Stimulated activated CD4-positive, alpha-beta T cell treated with anti-CD3 and anti-CD28 coated beads, Interleukin-4, amount 100 ng/mL, for 48 hours (primary cell): ENCODE measurements around the gene SLC12A7.

ENCODE experiments used
- DNase-seq, 2 donors: peaks; one replicate each; pipeline ENCODE4 v3.0.0-alpha.2; 2020; ENCODE audit warnings: low read depth in 2 of 2

The SLC12A7 gene

DNA sequence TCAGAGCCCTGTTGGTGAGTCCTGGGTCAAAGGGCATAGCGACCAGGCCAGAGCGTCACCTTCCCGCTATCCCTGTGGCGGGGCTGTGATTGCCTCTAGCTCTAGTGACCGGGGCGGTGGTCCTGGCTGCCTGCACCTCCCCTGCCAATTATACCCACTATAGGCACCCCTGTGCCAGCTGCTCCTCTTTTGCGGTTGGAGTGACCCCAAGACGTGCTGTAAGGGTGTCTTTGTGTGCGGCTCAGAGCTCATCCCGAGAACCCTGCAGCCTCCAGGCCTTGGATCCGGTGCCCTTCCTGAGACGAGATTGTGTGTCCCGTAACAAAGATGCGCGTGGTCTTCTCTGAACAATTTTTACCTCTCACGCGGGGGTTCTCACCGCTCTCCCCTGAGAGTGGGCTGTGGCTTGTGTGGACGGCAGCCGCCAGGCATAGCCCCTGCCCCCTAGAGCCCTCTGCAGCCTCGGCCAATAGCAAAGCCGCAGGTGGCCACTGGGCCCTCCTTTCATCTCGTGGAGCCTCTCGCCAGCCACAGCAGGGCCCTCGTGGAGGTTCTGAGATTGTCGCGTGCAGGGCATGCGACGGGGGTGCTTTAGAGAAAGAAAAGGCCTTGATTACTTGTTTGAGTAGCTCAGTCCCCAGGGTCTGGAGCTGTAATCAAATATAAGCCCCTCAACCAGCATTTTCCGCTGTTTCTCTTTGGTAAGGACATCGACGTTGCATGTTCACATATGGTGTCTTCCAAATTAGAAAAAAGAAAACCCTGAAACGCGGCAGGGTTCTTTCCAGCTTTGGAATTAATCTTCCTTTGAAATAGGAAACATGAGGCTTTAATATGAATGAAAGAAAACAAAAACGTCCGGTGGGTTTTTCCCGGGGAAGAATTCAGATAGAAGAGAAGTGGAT is 92.6 kb downstream of the SLC12A7 start:
- no peak for DNase-seq

DNA sequence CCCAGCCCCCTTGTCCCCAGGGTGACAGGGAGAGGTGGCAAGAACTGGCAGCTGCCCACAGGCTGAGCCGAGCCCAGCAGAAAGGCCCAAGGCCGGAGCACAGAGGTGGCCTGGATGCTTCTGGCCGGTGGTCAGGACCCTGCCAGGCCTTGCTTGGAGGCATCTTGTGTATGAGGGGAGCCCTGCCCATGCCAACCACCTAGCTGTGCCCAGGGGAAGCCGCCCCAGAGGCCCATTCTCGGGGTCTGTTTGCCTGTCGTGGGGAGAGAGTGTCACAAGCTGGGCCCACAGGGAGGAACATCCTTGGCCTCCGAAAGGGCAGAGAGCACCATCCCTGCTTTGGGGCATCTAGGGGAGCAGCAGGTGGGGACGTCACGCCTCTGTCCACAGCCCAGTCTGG is 93.3 kb downstream of the SLC12A7 start:
- no peak for DNase-seq

DNA sequence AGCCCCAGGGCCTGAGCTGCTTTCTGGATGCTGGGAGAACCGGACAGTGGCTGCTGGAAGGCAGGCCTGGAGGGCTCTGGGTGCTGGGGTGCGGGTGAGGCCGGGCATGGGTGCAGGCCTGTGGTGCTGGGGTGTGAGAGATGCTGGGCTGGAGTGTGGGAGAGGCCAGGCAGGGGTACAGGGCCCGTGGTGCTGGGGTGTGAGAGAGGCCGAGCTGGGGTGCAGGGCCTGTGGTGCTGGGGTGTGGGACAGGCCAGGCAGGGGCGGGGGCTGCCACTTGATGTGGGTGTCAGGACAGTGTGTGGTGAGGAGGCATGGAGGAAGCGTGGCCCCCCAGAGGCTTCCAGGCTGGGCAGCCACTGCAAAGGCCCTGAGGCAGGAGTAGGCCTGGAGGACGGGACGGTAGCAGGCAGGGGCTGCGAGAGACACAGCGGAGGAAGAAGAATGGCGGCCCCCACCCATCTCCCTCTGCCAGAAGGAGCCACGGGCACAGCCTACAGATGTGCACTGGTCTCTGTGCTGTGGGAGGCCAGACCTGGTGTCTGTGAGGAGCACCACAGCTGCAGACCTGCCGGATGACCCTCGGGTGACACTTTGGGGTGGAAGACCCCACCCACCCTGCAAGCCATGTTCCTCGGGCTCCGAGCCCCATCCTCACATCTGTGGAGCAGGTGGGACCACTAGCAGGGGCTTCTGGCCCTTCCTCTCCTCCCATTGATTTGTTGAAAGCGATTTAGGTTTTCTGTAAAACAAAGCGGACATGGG is 94.0 kb downstream of the SLC12A7 start:
- no peak for DNase-seq

DNA sequence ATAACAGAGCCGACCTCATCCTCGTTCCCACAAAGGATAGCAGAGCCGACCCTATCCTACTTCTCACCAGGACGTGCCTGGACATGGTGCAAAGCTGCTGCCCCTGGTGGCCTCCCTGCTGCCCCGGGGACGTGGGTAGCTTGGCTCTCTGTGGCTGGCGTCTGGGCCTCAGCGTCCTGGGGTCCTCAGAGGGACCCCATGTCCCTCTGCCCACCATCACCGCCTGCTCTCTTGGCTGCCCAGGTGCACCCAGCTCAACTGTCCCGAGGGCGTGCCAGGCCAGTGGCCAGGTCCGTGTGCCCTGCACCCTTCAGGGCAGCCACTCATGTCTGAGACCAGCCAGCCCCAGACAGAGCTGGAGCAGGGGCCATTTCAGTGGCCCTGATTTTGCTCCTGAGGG is 94.8 kb downstream of the SLC12A7 start:
- DNase-seq: no peak

DNA sequence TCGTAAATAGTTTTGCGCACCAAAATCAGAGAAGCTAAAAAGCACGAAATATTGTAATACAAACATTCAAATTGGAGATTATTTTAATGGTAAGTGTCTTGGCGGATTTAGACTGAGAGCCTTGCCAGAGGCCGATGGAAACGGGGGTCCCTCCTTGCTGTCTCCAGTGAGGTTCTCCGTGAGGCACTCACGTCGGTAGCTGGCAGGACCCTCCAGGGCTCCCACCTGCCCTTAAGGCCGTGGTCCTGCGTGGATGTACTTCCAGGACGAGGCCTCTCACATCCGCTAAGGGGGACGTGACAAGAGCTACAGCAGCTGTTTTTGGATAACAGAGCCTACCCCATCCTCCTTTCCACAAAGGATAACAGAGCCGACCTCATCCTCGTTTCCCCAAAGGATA is 95.4 kb downstream of the SLC12A7 start:
- DNase-seq: no peak

DNA sequence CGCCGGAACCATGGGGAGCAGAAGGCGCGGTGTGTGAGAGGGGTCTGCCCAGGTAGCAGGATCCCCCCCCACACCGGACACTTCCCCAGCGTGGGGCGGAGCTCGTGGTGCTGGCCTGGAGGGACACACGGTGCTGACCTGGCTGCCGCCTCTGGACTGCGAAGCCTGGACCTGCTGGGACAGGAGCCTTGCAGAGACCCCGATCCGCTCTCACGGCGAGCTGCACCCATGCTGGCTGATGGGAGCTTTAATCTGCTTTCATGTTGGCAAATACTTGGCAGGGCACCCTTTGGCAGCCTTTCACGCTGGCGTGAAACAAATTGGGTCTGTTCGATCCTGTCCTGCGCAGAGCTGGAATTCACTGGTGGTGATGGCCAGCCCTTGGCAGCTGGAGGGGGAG is 95.8 kb downstream of the SLC12A7 start:
- no peak for DNase-seq

DNA sequence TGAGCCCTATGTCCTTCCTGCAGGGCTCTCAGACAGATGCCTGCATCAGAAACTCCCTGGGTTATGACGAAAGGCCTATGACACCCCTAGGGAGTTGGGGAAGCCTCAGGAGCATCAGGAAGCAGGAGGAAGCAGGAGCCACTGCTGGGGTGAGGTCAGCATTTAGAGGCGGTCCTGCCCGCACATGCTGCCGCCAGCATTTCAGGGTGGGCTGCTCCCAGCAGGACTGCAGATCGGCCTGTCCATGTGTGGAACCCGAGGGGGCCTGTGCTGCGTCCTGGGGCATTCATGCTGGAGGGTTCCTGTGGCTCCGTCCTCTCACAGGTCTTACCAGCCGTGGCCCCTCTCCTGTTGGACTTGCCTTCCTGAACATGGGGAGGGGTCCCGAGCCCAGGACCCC is 96.4 kb downstream of the SLC12A7 start:
- DNase-seq: no peak

DNA sequence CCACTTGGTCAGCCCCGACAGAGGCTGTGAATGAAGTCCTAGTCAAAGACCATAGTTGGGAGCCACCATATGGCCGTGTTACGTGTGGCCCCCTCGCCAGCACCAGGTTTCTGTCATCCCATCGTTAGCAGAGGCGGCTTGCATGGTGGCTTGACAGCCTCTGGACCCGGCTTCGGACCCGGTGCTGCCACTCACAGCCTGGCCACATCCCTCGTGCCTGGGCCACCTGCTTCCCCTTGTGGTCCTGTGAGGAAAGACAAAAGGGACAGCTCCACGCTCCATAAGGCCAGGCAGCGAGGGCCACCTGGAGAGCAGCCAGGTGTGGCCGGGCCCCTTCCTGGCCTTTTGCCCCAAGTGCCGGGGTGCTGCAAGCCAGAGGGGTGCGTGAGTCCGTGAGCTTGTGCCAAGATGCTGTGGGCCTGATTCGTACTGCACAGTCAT is 97.1 kb downstream of the SLC12A7 start:
- DNase-seq: no peak

DNA sequence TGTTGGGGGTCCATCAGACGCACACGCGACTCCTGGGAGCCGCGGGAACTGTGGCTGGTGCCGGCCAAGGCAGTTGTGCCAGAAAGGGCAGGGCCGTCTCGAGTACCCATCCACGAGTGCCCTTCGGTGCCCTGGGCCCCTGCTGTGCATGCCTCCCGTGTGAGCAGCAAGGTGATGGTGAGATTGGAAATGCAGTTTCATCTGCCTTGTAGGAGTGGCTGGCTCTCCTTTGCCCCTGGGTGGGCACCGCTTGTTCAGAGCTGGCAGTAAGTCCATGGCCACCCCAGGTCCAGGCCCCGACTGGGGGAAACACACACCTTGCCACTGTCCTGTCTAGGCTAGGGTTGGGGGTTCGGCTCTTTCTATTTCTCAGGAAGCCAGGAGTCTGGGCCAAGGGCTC is 97.5 kb downstream of the SLC12A7 start:
- no peak for DNase-seq

DNA sequence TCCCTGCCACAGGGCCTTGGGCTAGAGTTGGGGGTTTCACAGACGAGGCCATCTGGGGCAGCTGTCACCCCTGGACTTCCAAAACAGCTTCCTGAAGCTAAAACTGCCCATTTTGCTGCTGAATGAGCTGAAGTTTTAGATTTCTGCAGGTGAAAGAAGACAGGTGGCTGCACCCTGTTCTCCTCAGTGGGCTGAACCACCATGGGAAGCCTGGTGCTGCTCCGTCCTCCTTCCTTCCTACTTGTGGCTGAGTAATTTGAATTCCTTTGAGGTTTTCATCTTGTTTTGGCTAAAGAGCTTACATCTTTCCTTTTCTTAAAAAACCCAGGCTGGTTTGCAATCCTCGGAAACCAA is 97.9 kb downstream of the SLC12A7 start:
- DNase-seq: no peak

DNA sequence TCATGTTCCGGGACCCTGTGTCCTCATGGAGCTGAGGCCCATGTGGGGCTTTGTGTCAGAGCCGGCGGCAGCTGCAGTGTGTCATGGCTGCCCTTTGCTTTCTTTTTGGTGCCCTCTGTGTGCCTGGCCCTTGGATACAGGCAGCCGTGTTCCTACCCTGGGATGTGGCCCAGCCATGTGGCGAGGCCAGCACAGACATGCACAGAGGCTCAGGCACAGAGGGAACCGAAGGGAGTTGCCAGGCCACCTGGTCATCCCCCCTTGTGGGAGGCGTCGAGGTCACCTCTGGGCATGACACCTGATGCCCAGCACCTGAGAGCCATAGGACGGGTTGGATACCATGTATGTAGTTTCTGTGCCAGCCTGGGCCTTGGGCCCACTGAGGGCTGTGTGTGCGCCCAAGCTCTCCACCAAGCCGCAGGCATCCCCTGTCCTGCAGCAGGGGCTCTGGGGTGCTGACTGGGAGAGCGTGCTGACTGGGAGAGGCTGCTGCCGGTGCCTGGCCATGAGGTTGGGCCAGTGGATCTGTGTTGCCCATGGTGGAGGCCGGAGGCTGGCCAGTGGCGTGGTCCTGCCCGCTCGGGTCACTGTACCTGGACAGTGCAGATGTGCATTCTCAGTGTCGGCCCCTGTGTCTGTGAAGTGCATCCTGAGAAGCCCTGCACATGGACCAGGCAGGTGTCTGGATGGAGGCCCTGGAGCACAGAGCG is 98.5 kb downstream of the SLC12A7 start:
- no peak for DNase-seq

DNA sequence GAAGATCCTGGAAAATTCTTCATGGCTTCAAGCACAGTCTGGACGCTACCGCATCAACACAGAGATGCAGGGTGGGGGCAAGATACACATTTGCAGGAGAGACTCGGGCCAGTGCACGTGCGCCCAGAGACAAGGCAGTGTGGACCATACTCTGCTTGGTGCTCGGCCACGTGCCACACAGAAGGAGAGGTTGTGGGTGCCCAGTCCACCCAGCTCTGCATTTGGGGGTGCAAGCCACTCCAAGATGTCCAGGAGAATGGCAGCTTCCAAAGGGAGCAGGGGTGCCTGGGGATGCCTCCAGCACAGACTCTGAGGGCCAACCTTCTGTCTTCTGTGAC is 99.0 kb downstream of the SLC12A7 start:
- no peak for DNase-seq

DNA sequence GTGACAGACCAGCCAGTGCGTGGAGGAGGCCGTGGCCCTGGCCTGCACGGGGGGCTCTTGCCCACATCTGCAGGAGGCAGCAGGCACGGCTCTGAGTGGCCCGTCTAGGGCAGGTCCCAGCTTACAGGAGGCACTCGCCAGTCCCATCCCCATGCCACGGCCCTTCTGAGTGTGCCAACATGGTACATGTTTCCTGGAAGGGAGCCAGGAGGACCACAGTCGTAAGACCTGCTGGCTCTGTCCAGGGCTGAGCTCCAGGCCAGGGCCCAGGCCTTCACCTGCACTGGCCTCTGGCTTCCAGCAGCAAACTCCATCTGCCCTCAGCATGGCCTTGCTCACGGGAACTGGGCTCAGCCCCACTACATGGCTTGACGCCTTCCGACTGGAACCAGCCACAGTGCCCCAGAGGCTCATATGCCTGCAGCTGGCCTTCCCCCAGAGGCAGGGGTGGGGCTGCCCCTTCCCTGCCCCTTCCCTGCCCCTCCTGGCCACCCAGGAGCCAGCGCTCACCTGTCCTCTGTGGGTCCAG is 99.5 kb downstream of the SLC12A7 start:
- DNase-seq: no peak

DNA sequence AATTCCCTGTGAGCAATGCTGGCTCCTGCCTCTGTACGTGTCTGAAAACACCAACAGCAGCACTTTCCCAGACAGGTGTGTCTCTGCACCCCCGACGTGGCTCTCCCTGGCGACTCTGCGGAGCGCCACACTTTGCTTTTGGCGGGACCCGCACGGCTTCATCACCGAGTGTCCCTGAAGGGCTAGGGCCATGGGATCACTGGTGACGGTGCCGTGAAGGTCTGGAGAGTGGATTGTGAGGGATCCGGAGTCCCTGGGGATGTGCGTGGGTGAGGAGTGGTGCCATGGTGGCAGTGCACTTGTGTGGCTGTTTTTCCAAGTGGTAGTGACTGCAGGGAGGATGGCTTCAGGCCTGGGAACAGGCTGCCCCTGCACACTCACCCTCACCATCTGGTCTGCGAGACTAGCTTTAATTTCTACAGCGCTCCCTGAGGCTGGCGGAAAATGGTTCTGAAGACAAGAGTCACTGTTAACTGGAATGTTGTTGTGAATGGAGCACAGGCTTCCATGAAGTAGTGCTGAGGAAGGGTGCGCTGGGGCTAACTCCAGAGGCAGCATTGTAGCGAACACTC is 100.0 kb downstream of the SLC12A7 start:
- no peak for DNase-seq

DNA sequence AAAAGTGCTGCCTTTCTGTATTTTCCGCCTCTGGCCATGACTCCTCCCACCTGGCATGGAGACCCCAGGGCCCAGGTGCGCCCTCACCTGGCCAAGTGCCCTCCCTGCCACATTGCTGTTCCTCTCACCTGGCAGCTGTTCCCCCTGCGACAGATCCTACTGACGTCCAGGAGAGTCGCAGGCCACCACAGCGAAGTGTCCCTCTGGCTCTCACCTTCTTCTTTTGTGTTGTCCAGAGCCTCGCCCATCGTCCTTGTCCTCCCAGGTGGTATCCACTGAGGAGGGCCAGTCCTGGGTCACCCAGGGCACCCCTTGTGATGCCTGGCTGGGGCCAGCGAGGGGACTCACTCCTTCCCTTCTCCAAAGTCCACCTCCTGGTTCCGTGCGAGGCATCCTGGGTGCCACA is 100.6 kb downstream of the SLC12A7 start:
- peak; percentile 43 to 49 for DNase-seq

DNA sequence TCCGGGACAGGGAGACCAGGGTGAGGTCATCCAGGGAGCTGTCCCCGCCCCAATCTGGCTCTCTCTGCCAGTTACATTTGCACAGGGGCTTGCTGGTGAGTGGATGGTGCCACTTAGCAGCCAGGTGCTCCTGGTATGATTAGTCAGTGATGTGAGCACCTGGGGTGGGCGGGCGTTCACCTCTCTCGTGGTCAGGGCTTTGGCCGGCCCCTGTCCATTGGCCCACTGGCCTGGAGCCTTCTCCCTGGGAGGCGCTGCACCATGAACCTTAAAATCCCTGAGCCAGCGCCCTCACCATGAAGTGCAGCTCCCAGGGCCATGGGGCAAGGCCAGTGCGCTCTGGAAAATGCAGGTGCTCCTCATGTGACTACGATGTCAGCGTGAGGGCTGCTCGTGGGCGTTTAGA is 101.2 kb downstream of the SLC12A7 start:
- no peak for DNase-seq

DNA sequence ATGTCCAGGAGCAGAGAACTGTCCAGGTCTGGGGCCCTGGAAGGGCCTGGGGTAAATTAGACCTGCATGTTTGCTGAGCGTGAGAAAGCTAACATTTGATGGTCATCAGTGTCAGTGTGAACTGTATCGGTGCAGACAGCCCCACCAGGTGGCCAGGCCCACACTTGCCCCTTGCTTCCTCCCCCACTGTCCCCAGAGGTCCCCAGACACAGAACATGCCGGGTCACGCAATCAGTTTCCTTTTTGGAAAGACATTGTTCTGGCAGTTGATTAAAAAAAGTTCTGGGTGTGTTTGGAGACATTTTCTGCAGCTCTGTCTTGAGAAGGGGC is 101.7 kb downstream of the SLC12A7 start:
- no peak for DNase-seq

DNA sequence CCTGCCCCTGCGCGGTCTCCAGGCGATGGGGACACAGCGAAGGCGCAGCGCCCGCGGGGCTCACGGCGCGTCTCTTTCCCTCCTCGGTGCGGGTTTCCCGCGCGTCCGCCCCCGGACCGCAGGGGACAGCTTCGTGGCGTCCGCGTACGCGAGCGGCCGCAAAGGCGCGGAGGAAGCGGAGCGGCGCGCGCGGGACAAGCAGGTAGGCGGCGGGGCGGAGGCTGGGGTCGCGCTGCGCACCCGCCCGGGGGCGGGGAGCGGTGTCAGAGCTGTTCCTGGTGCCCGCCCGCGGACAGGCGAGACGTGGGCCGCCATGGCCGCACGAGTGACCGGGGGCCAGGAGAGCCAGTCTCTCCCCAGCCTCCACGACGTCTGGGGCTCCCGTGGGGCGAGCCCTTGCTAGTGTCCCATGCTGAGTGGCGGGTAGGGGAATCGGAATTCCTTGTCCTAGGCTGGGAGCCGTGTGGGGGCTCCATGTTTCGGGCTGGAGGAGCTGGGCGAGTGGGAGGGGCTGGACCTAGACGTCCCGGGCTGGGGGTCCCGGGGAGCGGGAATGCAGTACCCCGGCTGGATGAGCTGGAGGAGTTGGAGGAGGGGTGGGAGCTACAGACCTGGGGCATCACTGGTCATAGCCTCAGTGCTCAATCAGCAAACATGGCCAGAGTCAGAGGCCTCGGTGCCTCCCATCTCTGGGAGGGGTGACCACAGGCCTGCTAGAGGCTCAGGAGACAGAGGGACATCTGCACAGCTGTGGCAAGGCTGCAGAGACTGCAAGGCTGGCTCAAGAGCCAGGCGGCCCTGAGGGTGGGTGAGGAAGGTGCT is 102.3 kb downstream of the SLC12A7 start:
- DNase-seq: no peak

DNA sequence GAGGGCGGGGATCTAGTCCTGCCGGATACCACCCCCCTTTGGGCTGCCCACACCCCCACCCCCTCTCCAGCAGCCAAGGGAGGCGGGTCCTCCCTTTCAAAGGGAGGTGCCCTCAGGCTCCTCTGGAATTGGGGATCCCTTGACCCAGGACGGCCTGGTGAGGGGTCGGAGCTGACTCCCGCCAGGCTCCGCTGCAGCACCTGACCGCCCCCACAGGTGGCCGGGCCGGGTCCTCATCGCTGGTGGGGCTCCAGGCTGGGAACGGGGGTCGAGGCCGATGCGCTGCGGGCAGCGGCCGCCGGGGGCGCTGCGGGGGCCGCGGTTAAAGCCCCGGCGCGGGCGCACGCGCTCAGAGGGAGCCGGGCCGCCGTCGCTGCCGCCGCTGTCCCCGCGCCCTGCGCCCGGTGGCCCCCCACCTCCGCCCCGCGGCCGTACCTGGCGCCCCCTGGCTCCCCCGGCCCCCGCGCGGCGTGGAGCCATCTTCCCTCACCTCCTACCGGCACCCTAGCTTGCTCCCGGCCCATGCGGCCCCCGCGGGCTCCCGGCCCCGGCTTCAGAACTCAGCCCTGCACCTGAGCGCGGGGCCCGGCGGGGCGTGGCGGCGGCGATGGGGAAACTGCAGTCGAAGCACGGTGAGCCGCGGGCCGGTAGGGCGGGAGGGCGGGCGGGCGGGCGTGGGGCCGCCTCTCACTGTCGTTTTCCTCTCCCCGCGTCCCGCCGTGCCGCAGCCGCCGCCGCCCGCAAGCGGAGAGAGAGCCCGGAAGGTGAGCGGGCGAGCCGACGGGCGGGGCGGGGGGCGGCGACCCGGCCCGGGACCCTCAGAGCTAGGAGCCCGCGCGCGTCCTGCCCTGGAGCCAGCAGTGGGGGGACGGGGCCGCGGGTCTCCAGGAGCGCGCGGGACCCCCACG is 103.2 kb downstream of the SLC12A7 start, which contains the start of gene NKD2:
Gene NKD2 (plus strand): TSS at position 352 of the 908 bp plus-strand sequence. CDS start 256 bp downstream, at position 608.
- DNase-seq: peak; percentile 20 to 34
